ENCODE results near the gene PCDH8. TPM values are rescaled to one million over a fixed set of nuclear protein-coding genes. Genes with fewer than 3 reads are reported as not detected.

The PCDH8 gene
- total RNA-seq (2012; rRNA removed) (not detected in 2 replicates), polyA plus RNA-seq (2012; rRNA removed) (not detected in 2 replicates), Bru-seq, nascent RNA (not detected), BruChase-seq, experiment 1, labeled RNA remaining after a 6-hour chase (not detected), BruChase-seq, experiment 2, labeled RNA remaining after a 2-hour chase (not detected)
- not detected in 2 replicates for polyA plus RNA-seq (2012; cell fraction: cytosol; rRNA removed)
- polyA plus RNA-seq (2012; cell fraction: nucleus; rRNA removed; ENCODE audit: low replicate concordance), result not detected in 2 replicates
- long read RNA-seq, result 0 reads

- POLR2A ChIA-PET (ENCODE audit: unreplicated experiment), result no interaction called here
- Histone ChIP-seq H2BK120ac (ENCODE audit: low read depth, low read length) (no peak within 1 kb of the TSS), H3K23ac (ENCODE audit: low read depth, low read length) (no peak within 1 kb of the TSS), H2AFZ (replicated peaks; ENCODE audit: low read length, poor library complexity) (no peak within 1 kb of the TSS), H2BK5ac (ENCODE audit: low read depth, low read length, poor library complexity, severe bottlenecking) (no peak within 1 kb of the TSS), H3K4ac (ENCODE audit: low read depth, low read length) (no peak within 1 kb of the TSS), H3K14ac (replicated peaks; ENCODE audit: low read depth, low read length) (no peak within 1 kb of the TSS), H3K9me1 (ENCODE audit: insufficient read depth, low read length) (no peaks in the 10 kb centered on the region), H3K27ac (ENCODE audit: insufficient read depth, low read length) (no peak within 1 kb of the TSS), H4K91ac (ENCODE audit: insufficient read depth, low read depth, low read length) (no peak within 1 kb of the TSS), H4K20me1 (ENCODE audit: insufficient read depth, low read length) (no peaks in the 10 kb centered on the region), H3K9me3 (ENCODE audit: control insufficient read depth, insufficient read depth, low read length) (peaks cover 16% of the 10 kb centered on the region; the same call in 1 of the 2 replicates), H2BK15ac (ENCODE audit: low read depth, low read length) (no peak within 1 kb of the TSS), H3K36me3 (ENCODE audit: control insufficient read depth, insufficient read depth, low read length) (no peaks in the 10 kb centered on the region), H4K5ac (ENCODE audit: low read depth, low read length) (no peak within 1 kb of the TSS), H3K18ac (ENCODE audit: low read depth, low read length) (no peak within 1 kb of the TSS), H3K56ac (ENCODE audit: extremely low read depth, insufficient read depth, low read length) (no peak within 1 kb of the TSS), H3K9ac (ENCODE audit: low read depth, low read length) (no peak within 1 kb of the TSS), H2BK20ac (ENCODE audit: low read depth, low read length) (no peak within 1 kb of the TSS), H3K4me1 (ENCODE audit: control insufficient read depth, insufficient read depth, low read length) (no peaks in the 10 kb centered on the region), H2AK9ac (replicated peaks; ENCODE audit: low read depth, low read length, poor library complexity) (no peak within 1 kb of the TSS), H2AK5ac (ENCODE audit: low read depth, low read length) (no peak within 1 kb of the TSS), H3K4me2 (ENCODE audit: low read depth, low read length) (no peak within 1 kb of the TSS), H4K8ac (ENCODE audit: low read depth in 2 of 2, low read length in 2 of 2) (no peak within 1 kb of the TSS), H3K27me3 (ENCODE audit: control insufficient read depth, insufficient read depth, low read length) (peaks cover 46% of the 10 kb centered on the region), H3K79me1 (ENCODE audit: low read depth in 1 of 2, low read length in 2 of 2) (no peaks in the 10 kb centered on the region), H3K4me3 (ENCODE audit: insufficient read depth, low read depth, low read length) (no peak within 1 kb of the TSS)
- TF ChIP-seq CHD1 (IDR thresholded peaks at IDR 0.05; ENCODE audit: low read depth, low read length) (no peak), CEBPB (IDR thresholded peaks at IDR 0.05; ENCODE audit: low read depth, low read length) (no peak), FOS (IDR thresholded peaks at IDR 0.05; ENCODE audit: low read depth, low read length) (no peak), SMC3 (IDR thresholded peaks at IDR 0.05; ENCODE audit: low read depth, low read length) (no peak), USF2 (IDR thresholded peaks at IDR 0.05; ENCODE audit: low read depth, low read length) (no peak), MXI1 (IDR thresholded peaks at IDR 0.05; ENCODE audit: borderline replicate concordance, low read depth, low read length) (no peak), CTCF (conservative IDR thresholded peaks at IDR 0.05; ENCODE audit: low read depth, low read length) (no peak), MAZ (IDR thresholded peaks at IDR 0.05; ENCODE audit: borderline replicate concordance, low read depth, low read length) (no peak), NFE2L2 (IDR thresholded peaks at IDR 0.05; ENCODE audit: low read depth, low read length) (no peak), POLR2A (IDR thresholded peaks at IDR 0.05; ENCODE audit: low read depth, low read length) (no peak), RCOR1 (IDR thresholded peaks at IDR 0.05; ENCODE audit: insufficient replicate concordance, low read length) (no peak), RAD21 (IDR thresholded peaks at IDR 0.05; ENCODE audit: low read length) (no peak), ELK1 (IDR thresholded peaks at IDR 0.05; ENCODE audit: borderline replicate concordance, low read depth, low read length) (no peak)
- DNase-seq (no peak), ATAC-seq (ENCODE audit: low read depth) (no peak)
- intact Hi-C loops (cut with micrococcal nuclease), result no loop called here
- in situ Hi-C loops (cut with MboI; ENCODE audit: low sequenced_read_pairs), result no loop called here
- CTCF ChIA-PET, result no interaction called here
- WGBS, 2 experiments (ENCODE audit: extremely low coverage in 2 of 2, insufficient read length in 1 of 2), result 0% methylated on average over 2 of the region's 41 CpGs; no CpG with 5 or more reads in 1 of the 2 experiments
- dilution Hi-C loops (cut with HindIII; ENCODE audit: low sequenced_read_pairs, unreplicated experiment), result no loop called here
- no TSS peak for BruUV-seq (replicated peaks)
Observed at GRCh38 chr13:52848455-52849195, at the start of gene PCDH8. PCDH8 (minus strand) TSS chr13:52848640; CDS start chr13:52848436, 204 bp downstream.
